DMS79 treated with DMSO at 0.1 percent for 48 hours (cell line): ENCODE results near the gene ARHGEF16.
A peak's percentile ranks its signal among the peaks of the same experiment; 100 is the strongest.

Source experiments
- DNase-seq: peaks from one replicate; lab custom pipeline; 2025; lab: John Stamatoyannopoulos, UW

ARHGEF16 gene

GRCh38 chr1:3453891-3454810 lies at the start of gene ARHGEF16:
TSS of gene ARHGEF16 (plus strand) at chr1:3454665. CDS start at chr1:3463085, 8,420 bp downstream.
- DNase-seq = peak; percentile 78

- no peak for DNase-seq
Observed at GRCh38 chr1:3404801-3405200, 49.7 kb upstream of the ARHGEF16 start.

- DNase-seq = no peak
Observed at GRCh38 chr1:3405491-3405890, 49.0 kb upstream of the ARHGEF16 start.

GRCh38 chr1:3405974-3406867 lies 48.2 kb upstream of the ARHGEF16 start:
- no peak for DNase-seq

- DNase-seq = no peak
Observed at GRCh38 chr1:3407021-3407420, 47.4 kb upstream of the ARHGEF16 start.

GRCh38 chr1:3408751-3409266 lies 45.7 kb upstream of the ARHGEF16 start:
- DNase-seq = no peak

- DNase-seq = no peak
Observed at GRCh38 chr1:3409366-3410141, 44.9 kb upstream of the ARHGEF16 start.

- peak; percentile 48 for DNase-seq
Observed at GRCh38 chr1:3410142-3410925, 44.1 kb upstream of the ARHGEF16 start.

- no peak for DNase-seq
Observed at GRCh38 chr1:3411806-3412205, 42.7 kb upstream of the ARHGEF16 start.

GRCh38 chr1:3412376-3412775 lies 42.1 kb upstream of the ARHGEF16 start:
- DNase-seq = no peak

GRCh38 chr1:3413975-3414710 lies 40.3 kb upstream of the ARHGEF16 start:
- no peak for DNase-seq

- DNase-seq = no peak
Observed at GRCh38 chr1:3415260-3416090, 39.0 kb upstream of the ARHGEF16 start.

- no peak for DNase-seq
Observed at GRCh38 chr1:3417082-3417739, 37.3 kb upstream of the ARHGEF16 start.

- no peak for DNase-seq
Observed at GRCh38 chr1:3417934-3418333, 36.5 kb upstream of the ARHGEF16 start.

GRCh38 chr1:3418600-3418999 lies 35.9 kb upstream of the ARHGEF16 start:
- no peak for DNase-seq

- no peak for DNase-seq
Observed at GRCh38 chr1:3419415-3420204, 34.9 kb upstream of the ARHGEF16 start.

- no peak for DNase-seq
Observed at GRCh38 chr1:3420218-3420951, 34.1 kb upstream of the ARHGEF16 start.
